ENCODE data around the gene ASCL5. TPM values are rescaled to one million over a fixed set of nuclear protein-coding genes. Genes with fewer than 3 reads are reported as not detected.

Gene ASCL5
- total and polyA plus RNA-seq, 2 of the 13 experiments (the other 11 are each of a cell fraction or from before 2014, with no cell fraction given): not detected

DNA sequence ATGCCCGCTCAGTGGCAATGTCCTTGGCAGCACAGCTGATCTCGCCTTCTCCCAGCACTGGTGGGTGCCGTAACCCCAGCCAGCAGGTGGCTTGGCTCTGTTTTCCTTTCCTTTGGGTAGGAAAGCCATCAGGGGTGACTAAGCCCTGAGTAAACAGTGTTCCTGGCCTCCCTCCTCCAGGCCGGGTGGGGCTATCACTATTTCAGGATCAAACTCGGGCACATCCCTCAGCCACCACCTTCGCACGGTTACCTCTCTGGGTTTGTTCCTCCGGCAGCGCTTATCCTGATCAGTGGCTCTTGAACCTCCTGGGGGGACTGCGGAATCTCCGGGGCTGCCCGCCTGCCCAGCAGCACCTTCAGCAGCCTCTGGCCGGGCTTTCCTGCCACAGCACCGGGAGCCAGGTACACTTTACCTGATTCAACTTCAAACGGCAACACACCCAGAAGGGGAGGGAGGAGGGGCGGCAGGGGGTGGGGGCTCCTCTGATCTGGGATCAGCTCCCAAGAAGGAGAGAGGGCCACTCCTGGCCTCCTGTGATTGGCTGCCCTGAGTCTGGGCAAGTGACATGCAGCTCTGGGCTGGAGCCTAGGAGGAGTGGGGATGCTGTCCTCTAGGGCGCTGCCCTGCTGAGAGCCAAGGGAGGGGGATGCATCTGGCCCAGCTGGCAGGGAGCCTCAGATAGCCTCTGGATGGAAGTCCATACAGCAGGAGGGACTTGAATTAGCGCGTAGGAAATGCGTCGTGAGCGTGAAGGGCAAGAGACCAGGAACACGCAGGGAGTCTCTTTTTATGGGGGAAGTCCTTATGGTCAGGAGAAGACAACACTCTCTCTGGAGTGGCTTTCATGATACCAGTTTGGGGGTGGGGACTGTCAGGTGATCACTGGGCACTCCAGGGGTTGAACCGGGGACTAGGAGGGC is at the start of gene ASCL5 (continued):
- no peak for TF ChIP-seq MAZ (IDR thresholded peaks at IDR 0.05; ENCODE audit: borderline replicate concordance, low read depth, low read length)
- no peak for TF ChIP-seq MAZ (CRISPR knock-in tag; IDR thresholded peaks at IDR 0.05; ENCODE audit: low read depth)
- TF ChIP-seq GRHL1 (CRISPR knock-in tag; conservative IDR thresholded peaks at IDR 0.05): no peak
- no peak for TF ChIP-seq CHD2 (IDR thresholded peaks at IDR 0.05; ENCODE audit: low read depth, low read length)
- peak; percentile 27; the same call in 1 of the 2 replicates for TF ChIP-seq YEATS2 (CRISPR knock-in tag; IDR thresholded peaks at IDR 0.05; ENCODE audit: borderline replicate concordance)
- no peak for TF ChIP-seq MTA3 (CRISPR knock-in tag; IDR thresholded peaks at IDR 0.05)
- no peak for TF ChIP-seq PCBP2 (optimal IDR thresholded peaks at IDR 0.05; ENCODE audit: low read depth, low read length, poor library complexity, severe bottlenecking)
- TF ChIP-seq, protein P1, sequence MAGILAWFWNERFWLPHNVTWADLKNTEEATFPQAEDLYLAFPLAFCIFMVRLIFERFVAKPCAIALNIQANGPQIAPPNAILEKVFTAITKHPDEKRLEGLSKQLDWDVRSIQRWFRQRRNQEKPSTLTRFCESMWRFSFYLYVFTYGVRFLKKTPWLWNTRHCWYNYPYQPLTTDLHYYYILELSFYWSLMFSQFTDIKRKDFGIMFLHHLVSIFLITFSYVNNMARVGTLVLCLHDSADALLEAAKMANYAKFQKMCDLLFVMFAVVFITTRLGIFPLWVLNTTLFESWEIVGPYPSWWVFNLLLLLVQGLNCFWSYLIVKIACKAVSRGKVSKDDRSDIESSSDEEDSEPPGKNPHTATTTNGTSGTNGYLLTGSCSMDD (CRISPR knock-in tag; IDR thresholded peaks at IDR 0.05): no peak
- TF ChIP-seq PRDM10 (CRISPR knock-in tag; IDR thresholded peaks at IDR 0.05; ENCODE audit: low read depth): no peak
- no peak for TF ChIP-seq ZNF878 (CRISPR knock-in tag; IDR thresholded peaks at IDR 0.05)
- peak; percentile 98 for TF ChIP-seq PITX1 (CRISPR knock-in tag; IDR thresholded peaks at IDR 0.05)
- no peak for TF ChIP-seq RBAK (CRISPR knock-in tag; IDR thresholded peaks at IDR 0.05)
- TF ChIP-seq, protein P2, sequence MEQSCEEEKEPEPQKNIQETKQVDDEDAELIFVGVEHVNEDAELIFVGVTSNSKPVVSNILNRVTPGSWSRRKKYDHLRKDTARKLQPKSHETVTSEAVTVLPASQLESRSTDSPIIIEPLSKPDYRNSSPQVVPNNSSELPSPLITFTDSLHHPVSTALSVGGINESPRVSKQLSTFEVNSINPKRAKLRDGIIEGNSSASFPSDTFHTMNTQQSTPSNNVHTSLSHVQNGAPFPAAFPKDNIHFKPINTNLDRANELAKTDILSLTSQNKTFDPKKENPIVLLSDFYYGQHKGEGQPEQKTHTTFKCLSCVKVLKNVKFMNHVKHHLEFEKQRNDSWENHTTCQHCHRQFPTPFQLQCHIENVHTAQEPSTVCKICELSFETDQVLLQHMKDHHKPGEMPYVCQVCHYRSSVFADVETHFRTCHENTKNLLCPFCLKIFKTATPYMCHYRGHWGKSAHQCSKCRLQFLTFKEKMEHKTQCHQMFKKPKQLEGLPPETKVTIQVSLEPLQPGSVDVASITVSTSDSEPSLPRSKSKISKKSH (CRISPR knock-in tag; IDR thresholded peaks at IDR 0.05; ENCODE audit: borderline replicate concordance): no peak
- TF ChIP-seq HOXA5 (CRISPR knock-in tag; IDR thresholded peaks at IDR 0.05): no peak
- TF ChIP-seq HCFC1 (IDR thresholded peaks at IDR 0.05; ENCODE audit: low read depth, low read length): no peak
- TF ChIP-seq, protein P3, sequence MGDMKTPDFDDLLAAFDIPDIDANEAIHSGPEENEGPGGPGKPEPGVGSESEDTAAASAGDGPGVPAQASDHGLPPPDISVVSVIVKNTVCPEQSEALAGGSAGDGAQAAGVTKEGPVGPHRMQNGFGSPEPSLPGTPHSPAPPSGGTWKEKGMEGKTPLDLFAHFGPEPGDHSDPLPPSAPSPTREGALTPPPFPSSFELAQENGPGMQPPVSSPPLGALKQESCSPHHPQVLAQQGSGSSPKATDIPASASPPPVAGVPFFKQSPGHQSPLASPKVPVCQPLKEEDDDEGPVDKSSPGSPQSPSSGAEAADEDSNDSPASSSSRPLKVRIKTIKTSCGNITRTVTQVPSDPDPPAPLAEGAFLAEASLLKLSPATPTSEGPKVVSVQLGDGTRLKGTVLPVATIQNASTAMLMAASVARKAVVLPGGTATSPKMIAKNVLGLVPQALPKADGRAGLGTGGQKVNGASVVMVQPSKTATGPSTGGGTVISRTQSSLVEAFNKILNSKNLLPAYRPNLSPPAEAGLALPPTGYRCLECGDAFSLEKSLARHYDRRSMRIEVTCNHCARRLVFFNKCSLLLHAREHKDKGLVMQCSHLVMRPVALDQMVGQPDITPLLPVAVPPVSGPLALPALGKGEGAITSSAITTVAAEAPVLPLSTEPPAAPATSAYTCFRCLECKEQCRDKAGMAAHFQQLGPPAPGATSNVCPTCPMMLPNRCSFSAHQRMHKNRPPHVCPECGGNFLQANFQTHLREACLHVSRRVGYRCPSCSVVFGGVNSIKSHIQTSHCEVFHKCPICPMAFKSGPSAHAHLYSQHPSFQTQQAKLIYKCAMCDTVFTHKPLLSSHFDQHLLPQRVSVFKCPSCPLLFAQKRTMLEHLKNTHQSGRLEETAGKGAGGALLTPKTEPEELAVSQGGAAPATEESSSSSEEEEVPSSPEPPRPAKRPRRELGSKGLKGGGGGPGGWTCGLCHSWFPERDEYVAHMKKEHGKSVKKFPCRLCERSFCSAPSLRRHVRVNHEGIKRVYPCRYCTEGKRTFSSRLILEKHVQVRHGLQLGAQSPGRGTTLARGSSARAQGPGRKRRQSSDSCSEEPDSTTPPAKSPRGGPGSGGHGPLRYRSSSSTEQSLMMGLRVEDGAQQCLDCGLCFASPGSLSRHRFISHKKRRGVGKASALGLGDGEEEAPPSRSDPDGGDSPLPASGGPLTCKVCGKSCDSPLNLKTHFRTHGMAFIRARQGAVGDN (CRISPR knock-in tag; IDR thresholded peaks at IDR 0.05): peak; percentile 44
